PC-3 (cell line): ENCODE results near the gene PRR30. TPM values are rescaled to one million over a fixed set of nuclear protein-coding genes. Genes with fewer than 3 reads are reported as not detected.

Experiments used
- ATAC-seq: fragments of 200-7000 bp; cut with Tn5 transposase; 2 replicates; pipeline ENCODE4 v1.9.1; 2020; ENCODE audit warnings: mild to moderate bottlenecking, moderate library complexity
- BruUV-seq: library from RNA; stranded (reverse); fragments of 400-500 nt; replicated peaks from 2 replicates; lab custom pipeline; 2021; lab: Mats Ljungman, UMichigan
- CTCF ChIA-PET: fragments of 300-600 bp; sonication (Branson Sonifier 250); formaldehyde crosslinking; loops from one replicate; lab custom pipeline; 2022; ENCODE audit warnings: antibody characterized with exemption; lab: Charles Lee
- POLR2A ChIA-PET: fragments of 300-600 bp; sonication (Branson Sonifier 250); formaldehyde crosslinking; loops from one replicate; lab custom pipeline; 2022; ENCODE audit warnings: antibody characterized with exemption; ENCODE audit not compliant: unreplicated experiment; lab: Charles Lee
- DNase-seq: peaks from one replicate; pipeline ENCODE4 v3.0.0-alpha.2; 2015
- H2AFZ ChIP-seq: fragments of 300-600 bp; sonication (generic); 2 replicates; pipeline ENCODE4 v1.6.0; 2016; ENCODE audit warnings: antibody characterized with exemption, low read length
- H3F3A ChIP-seq: fragments of 300-600 bp; sonication (generic); one replicate; pipeline ENCODE4 v1.6.0; 2017; ENCODE audit warnings: antibody characterized with exemption, low read length, control low read depth, mild to moderate bottlenecking; ENCODE audit not compliant: unreplicated experiment
- H3K27ac ChIP-seq: fragments of 300-600 bp; sonication (generic); 2 replicates; pipeline ENCODE4 v1.5.1; 2016; ENCODE audit warnings: mild to moderate bottlenecking, low read length
- H3K27me3 ChIP-seq: fragments of 300-600 bp; sonication (generic); 2 replicates; pipeline ENCODE4 v1.6.1; 2016; ENCODE audit warnings: low read length, mixed read lengths
- H3K36me3 ChIP-seq: fragments of 300-600 bp; sonication (generic); 2 replicates; pipeline ENCODE4 v1.6.1; 2016; ENCODE audit warnings: low read depth, mixed run types, low read length, mixed read lengths
- H3K4me1 ChIP-seq: fragments of 300-600 bp; sonication (generic); 2 replicates; pipeline ENCODE4 v1.5.1; 2016; ENCODE audit warnings: low read length; ENCODE audit not compliant: insufficient read depth
- H3K4me2 ChIP-seq: fragments of 300-600 bp; sonication (generic); 2 replicates; pipeline ENCODE4 v1.6.0; 2016; ENCODE audit warnings: low read length
- H3K4me3 ChIP-seq: fragments of 300-600 bp; sonication (generic); 2 replicates; pipeline ENCODE4 v1.5.1; 2016; ENCODE audit warnings: mild to moderate bottlenecking, low read length, mixed read lengths
- H3K79me2 ChIP-seq: fragments of 300-600 bp; sonication (generic); 2 replicates; pipeline ENCODE4 v1.6.1; 2017; ENCODE audit warnings: low read length, mixed read lengths
- H3K9ac ChIP-seq: fragments of 300-600 bp; sonication (generic); 2 replicates; pipeline ENCODE4 v1.6.0; 2016; ENCODE audit warnings: mild to moderate bottlenecking, low read length
- H3K9me2 ChIP-seq: fragments of 300-600 bp; sonication (generic); replicated peaks from 2 replicates; pipeline ENCODE4 v1.6.1; 2016; ENCODE audit warnings: mixed run types, low read length, mixed read lengths
- H3K9me3 ChIP-seq: fragments of 300-600 bp; sonication (generic); 2 replicates; pipeline ENCODE4 v1.6.1; 2016; ENCODE audit warnings: low read length, mixed read lengths
- H4K20me1 ChIP-seq: fragments of 300-600 bp; sonication (generic); 2 replicates; pipeline ENCODE4 v1.6.1; 2016; ENCODE audit warnings: low read length, mixed read lengths
- CTCF ChIP-seq: fragments of 300-600 bp; sonication (generic); conservative IDR thresholded peaks from 2 replicates; pipeline ENCODE4 v1.5.1; 2017; ENCODE audit warnings: antibody characterized with exemption, low read depth, mild to moderate bottlenecking, low read length
- EZH2 ChIP-seq: fragments of 300-600 bp; sonication (generic); IDR thresholded peaks from one replicate; pipeline ENCODE4 v1.6.1; 2017; ENCODE audit warnings: antibody characterized with exemption, mild to moderate bottlenecking, low read length; ENCODE audit not compliant: unreplicated experiment
- EZH2phosphoT487 ChIP-seq: fragments of 300-600 bp; sonication (generic); IDR thresholded peaks from 2 replicates; pipeline ENCODE4 v1.6.1; 2018; ENCODE audit warnings: mild to moderate bottlenecking, antibody characterized with exemption, low read length, borderline replicate concordance
- intact Hi-C: fragments of 100-400 bp; cut with micrococcal nuclease; formaldehyde crosslinking; loops from 2 replicates; pipeline ENCODE4 v1.9.0; 2023
- total RNA-seq: library from RNA; depleted of rRNA; stranded (reverse); fragments of >200 nt; gene quantifications from 2 replicates; pipeline ENCODE4 v1.2.3, GENCODE V29; 2014

Gene PRR30
- total RNA-seq, 1 experiment from 2014 or later, result not detected

- Histone ChIP-seq H3K9me2 (no peaks in the 10 kb centered on the region), H3K9ac (no peak overlapping the region), H2AFZ (no peak overlapping the region), H4K20me1 (no peaks in the 10 kb centered on the region), H3K27me3 (no peaks in the 10 kb centered on the region), H3K79me2 (no peaks in the 10 kb centered on the region), H3K4me3 (no peak overlapping the region), H3K36me3 (no peaks in the 10 kb centered on the region), H3K27ac (no peak overlapping the region), H3K4me1 (no peaks in the 10 kb centered on the region), H3F3A (no peaks in the 10 kb centered on the region), H3K9me3 (no peaks in the 10 kb centered on the region), H3K4me2 (no peak overlapping the region)
- ATAC-seq (no peak), DNase-seq (no peak)
- TF ChIP-seq CTCF, result no peak
- no peak for TF ChIP-seq EZH2phosphoT487
- no peak for TF ChIP-seq EZH2
- intact Hi-C loops, result no loop called here
- CTCF ChIA-PET, result no interaction called here
- POLR2A ChIA-PET, result no interaction called here
- no TSS peak for BruUV-seq
These were observed 21.0 kb upstream of the PRR30 start for GRCh38 chr2:27160191-27160590.

GRCh38 chr2:27159271-27159670 is 20.1 kb upstream of the PRR30 start:
- Histone ChIP-seq H3K36me3 (no peaks in the 10 kb centered on the region), H3K9me2 (no peaks in the 10 kb centered on the region), H3K4me3 (no peak overlapping the region), H4K20me1 (no peaks in the 10 kb centered on the region), H2AFZ (no peak overlapping the region), H3K9me3 (no peaks in the 10 kb centered on the region), H3F3A (no peaks in the 10 kb centered on the region), H3K9ac (no peak overlapping the region), H3K4me2 (no peak overlapping the region), H3K4me1 (no peaks in the 10 kb centered on the region), H3K27ac (no peak overlapping the region), H3K79me2 (no peaks in the 10 kb centered on the region), H3K27me3 (no peaks in the 10 kb centered on the region)
- intact Hi-C loops, result no loop called here
- DNase-seq (no peak), ATAC-seq (no peak)
- POLR2A ChIA-PET, result no interaction called here
- CTCF ChIA-PET, result no interaction called here
- TF ChIP-seq EZH2 (no peak), CTCF (no peak), EZH2phosphoT487 (no peak)
- no TSS peak for BruUV-seq

GRCh38 chr2:27158468-27158867 is 19.3 kb upstream of the PRR30 start:
- Histone ChIP-seq H3K4me1 (no peaks in the 10 kb centered on the region), H3K9me2 (no peaks in the 10 kb centered on the region), H3K79me2 (no peaks in the 10 kb centered on the region), H3K36me3 (no peaks in the 10 kb centered on the region), H3K4me3 (no peak overlapping the region), H3K27me3 (no peaks in the 10 kb centered on the region), H3K4me2 (no peak overlapping the region), H2AFZ (no peak overlapping the region), H3K9ac (no peak overlapping the region), H3K27ac (no peak overlapping the region), H3F3A (no peaks in the 10 kb centered on the region), H4K20me1 (no peaks in the 10 kb centered on the region), H3K9me3 (no peaks in the 10 kb centered on the region)
- ATAC-seq (no peak), DNase-seq (no peak)
- intact Hi-C loops, result no loop called here
- ChIA-PET POLR2A (no interaction called here), CTCF (no interaction called here)
- BruUV-seq, result no TSS peak
- TF ChIP-seq EZH2 (no peak), EZH2phosphoT487 (no peak), CTCF (no peak)
